NCI-H446 treated with DMSO at 0.1 percent for 48 hours (cell line): ENCODE measurements around the gene FBXW7.
"Not testable (repeated sequence)": the region's sequence is repeated elsewhere in the genome, so short reads cannot be mapped to it uniquely, and the experiment has no call there.

Source experiments
- DNase-seq: peaks from one replicate; lab custom pipeline; 2025; lab: John Stamatoyannopoulos, UW

Gene FBXW7, protein sequence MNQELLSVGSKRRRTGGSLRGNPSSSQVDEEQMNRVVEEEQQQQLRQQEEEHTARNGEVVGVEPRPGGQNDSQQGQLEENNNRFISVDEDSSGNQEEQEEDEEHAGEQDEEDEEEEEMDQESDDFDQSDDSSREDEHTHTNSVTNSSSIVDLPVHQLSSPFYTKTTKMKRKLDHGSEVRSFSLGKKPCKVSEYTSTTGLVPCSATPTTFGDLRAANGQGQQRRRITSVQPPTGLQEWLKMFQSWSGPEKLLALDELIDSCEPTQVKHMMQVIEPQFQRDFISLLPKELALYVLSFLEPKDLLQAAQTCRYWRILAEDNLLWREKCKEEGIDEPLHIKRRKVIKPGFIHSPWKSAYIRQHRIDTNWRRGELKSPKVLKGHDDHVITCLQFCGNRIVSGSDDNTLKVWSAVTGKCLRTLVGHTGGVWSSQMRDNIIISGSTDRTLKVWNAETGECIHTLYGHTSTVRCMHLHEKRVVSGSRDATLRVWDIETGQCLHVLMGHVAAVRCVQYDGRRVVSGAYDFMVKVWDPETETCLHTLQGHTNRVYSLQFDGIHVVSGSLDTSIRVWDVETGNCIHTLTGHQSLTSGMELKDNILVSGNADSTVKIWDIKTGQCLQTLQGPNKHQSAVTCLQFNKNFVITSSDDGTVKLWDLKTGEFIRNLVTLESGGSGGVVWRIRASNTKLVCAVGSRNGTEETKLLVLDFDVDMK

GRCh38 chr4:152535903-152536544 is at the start of gene FBXW7:
Gene FBXW7, minus strand, starts transcription at chr4:152536092. Its CDS starts 124,289 bp downstream, at chr4:152411803.
- DNase-seq, result peak; percentile 93

DNA sequence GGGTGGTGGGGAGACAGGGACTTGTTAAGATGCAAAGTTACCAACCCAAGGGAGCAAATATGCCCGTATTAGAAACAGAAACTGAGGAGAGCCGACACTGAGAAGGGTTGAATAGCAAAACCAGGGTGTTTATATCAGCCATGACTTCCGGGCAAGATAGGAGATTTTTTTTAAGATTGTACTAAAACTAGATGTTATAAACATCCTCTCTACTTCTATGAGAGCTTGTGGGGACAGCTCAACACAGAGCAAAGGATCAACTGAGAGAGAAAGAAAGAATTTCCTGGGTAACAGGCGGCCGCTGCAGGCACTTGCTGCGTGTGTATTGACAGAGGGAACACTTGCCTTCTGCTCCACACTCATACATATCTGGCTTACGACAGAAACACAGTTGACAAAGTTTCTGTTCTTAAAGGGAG is 49.1 kb upstream of the FBXW7 start:
- no peak for DNase-seq

DNA sequence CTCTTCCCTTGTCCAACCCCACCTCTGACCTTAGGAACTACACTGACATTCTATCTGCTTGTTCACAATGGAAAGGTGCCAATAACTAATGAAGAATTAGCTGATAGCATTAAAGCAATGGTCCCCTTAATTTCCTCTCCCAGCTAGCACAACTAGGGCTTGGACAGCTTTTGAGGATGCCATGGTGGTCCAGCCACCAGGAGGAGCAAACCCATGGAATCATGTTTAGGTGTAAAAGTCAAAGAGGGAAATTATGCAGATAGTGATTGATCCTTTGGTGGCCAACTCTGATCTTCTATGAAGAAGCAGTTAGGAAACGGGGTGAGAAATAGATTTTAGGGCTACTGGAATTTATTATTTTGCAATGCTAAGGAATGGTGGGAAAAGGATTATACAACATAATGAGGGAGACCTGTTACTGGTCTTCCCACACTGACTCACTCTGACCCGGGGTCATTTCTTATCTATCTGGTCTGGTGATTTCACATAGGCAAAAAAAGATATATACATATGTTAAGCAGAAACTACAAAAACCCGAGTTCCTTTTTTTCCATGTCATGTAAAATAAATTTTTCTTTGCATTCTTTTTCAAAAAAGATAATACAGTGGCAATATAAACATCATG is 45.8 kb upstream of the FBXW7 start:
- no peak for DNase-seq

DNA sequence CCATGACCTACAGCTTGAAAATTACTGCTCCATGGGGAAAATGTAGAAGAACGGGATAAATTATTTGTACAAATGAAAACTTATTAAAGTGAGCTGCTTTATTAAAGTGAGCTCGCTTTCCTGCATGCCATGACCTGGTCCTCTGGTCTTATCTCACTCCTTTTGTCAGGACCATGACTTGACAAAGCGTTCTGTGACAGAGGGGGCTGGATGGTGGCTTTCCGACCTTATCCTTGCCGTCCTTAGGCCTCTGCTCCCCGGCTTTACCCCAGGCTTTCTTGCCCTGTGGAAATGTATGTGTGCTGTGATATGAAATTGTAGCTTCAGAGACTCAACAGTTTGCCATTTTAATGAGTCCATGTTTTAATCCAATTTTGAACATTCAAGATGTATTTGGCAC is 44.0 kb upstream of the FBXW7 start:
- DNase-seq, result no peak

GRCh38 chr4:152579107-152579764 is 43.3 kb upstream of the FBXW7 start:
- no peak for DNase-seq

DNA sequence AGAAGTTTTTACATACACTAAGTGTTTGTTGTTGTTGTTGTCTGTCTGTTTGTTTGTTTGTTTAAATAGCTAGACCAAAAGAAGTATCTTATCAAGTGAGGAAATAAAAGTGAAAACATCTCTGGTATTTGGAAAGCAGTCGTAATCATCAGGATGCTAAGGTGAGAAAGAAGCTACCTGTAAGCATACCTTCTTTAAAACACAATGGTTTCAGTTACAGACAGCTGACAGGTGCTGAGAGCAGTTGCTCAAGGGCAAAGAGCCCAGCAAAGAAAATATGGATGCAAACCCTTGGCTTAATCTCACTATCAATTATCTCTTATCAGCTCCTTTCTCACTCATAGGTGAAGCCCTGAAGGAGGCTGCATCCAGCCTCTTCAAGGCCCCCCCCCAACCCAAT is 42.8 kb upstream of the FBXW7 start:
- DNase-seq, result no peak

GRCh38 chr4:152577708-152578396 is 42.0 kb upstream of the FBXW7 start:
- DNase-seq, result no peak

- DNase-seq, result no peak
Observed at GRCh38 chr4:152575533-152575932, 39.6 kb upstream of the FBXW7 start.

- DNase-seq, result no peak
Observed at GRCh38 chr4:152573861-152574260, 38.0 kb upstream of the FBXW7 start.

GRCh38 chr4:152572417-152573086 is 36.7 kb upstream of the FBXW7 start:
- no peak for DNase-seq

DNA sequence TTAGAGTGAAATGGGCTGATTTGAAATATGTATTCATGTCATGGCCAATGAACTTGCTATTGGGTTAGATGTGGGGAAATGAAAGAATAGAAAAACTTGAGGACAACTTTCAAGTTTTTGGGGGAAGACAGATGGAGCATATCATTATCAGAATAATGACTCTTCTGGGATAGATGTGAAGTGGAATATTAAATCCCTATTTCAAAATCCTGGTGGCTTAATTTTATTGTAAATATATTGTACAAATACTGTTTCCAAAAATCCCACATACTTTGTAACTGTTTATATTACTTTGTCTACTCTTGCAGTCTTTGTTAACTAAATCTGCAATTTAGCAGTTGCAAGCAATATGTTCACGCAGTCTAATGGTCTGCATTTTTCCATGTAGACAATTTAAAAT is 35.9 kb upstream of the FBXW7 start:
- DNase-seq, result no peak

- DNase-seq, result no peak
Observed at GRCh38 chr4:152571296-152571695, 35.4 kb upstream of the FBXW7 start.

DNA sequence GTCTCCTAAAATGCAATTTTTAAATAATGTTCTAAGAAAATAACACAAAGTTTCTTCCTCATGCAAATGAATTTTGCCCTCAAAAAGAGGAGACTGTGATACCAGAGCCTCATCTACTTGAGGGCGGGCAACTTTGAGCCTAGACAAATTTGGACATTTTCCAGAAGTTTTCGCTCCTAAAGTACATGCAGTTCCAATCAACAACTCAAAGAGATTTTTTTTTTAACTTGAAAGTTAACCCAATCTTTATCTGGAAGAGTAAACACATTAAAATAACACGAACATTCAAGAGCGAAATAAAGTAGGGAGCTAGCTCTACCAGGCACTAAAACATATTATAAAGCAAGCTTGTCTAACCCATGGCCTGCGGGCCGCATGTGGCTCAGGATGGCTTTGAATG is 29.4 kb upstream of the FBXW7 start:
- no peak for DNase-seq

DNA sequence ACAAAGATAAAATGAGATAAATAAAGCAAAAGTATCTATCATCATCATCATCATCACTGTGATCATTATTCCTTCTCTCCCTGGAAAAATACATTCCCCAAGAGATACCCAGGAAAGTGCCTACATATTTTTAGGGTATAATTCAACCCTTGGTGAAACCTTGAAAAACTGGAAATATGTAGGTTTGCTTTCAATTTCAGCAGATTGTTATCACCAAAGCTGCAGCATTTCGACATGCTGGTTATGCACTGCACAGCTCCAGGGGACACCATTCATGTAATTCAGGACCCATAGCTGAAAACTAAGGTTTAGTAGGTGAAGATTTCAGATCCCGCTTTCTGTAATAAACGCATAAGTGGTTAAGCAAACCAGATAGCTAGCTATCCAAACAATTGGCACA is 28.4 kb upstream of the FBXW7 start:
- DNase-seq, result no peak

GRCh38 chr4:152563209-152563608 is 27.3 kb upstream of the FBXW7 start:
- no peak for DNase-seq

DNA sequence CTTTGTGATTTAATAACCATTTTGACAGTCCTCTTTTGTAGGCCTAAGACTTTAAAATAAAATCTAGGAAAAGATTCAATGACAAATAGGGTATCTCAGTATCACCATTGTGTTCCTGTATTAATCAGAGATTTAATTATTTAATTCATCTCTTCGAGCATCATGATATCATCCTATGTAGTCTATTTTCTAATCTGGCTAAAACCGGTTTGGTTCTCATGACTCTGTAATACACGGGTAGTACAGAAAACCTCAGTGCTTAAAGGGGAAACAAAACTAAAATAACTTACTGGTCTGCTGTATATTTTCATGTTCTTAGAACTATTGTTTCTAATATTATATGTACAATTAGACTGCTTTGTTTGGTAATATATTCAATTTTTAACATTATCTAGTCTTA is 23.7 kb upstream of the FBXW7 start:
- no peak for DNase-seq

- DNase-seq, result no peak
Observed at GRCh38 chr4:152558396-152558795, 22.5 kb upstream of the FBXW7 start.

DNA sequence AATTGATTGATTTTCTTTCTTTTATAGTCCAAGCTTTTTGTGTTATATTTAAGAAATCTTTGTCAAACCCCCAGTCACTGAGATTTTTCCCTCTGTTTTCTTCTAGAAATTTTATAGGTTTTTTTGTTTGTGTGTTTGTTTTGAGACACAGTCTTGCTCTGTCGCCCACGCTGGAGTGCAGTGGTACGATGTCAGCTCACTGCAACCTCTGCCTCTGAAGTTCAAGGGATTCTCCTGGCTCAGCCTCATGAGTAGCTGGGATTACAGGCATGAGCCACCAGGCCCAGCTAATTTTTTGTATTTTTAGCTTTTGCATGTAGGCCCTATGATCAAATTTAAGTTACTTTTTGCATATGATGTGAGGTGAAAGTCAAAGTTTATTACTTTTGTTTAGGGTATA is 20.9 kb upstream of the FBXW7 start:
- DNase-seq, result no peak

DNA sequence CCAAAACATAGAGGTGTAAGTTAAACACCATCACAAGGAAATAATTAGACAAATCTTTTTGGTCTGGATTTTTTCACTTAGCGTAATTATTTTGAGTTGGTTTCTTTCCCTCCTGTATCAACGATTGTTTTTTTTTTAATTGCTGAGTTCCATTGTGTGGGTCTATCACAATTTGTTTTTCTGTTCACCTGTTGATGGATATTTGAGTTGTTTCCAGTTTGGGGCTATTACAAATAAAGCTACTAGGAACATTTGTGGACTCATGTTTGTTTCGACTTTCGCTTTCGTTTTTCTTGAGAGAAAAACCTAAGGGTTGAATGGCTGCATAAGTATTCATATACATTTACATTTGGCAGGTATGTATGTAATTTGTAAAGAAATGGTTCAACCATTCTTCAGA is 20.4 kb upstream of the FBXW7 start:
- no peak for DNase-seq

- DNase-seq, result no peak
Observed at GRCh38 chr4:152554742-152555141, 18.9 kb upstream of the FBXW7 start.

DNA sequence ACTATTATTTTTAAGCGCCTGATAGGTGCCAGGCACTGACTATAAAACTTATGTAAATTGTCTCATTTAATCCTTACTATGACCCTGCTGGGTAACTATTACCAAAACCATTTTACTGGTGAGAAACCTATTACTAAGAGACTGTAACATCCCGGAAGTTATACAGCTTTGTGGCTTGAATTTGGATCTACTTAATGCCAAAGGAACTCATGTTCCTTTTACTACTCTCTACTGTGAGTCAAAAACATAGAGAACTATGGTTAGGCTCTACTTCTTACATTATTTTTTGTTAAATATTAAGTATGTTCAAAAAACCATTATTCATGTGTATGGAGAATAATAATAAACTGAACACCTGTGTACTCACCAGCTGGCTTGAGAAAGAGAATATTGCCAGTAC is 14.8 kb upstream of the FBXW7 start:
- DNase-seq, result not testable (repeated sequence)
